Measurements from ENCODE around the gene ZNF367. TPM values are rescaled to one million over a fixed set of nuclear protein-coding genes. Genes with fewer than 3 reads are reported as not detected.

ZNF367 gene
- total and polyA plus RNA-seq, 2 donors (not counting 3 experiments of a cell fraction or from before 2014, with no cell fraction given): 1.7 to 10.0 TPM

GRCh38 chr9:96442491-96442890, 24.3 kb upstream of the ZNF367 start:
- H3K9ac ChIP-seq (replicated peaks; ENCODE audit: extremely low read depth, insufficient read depth, low read length): no peak overlapping the region
- ChIA-PET CTCF (interaction anchor here (0.6 to 1.9 kb wide), 13 partner anchors 8 to 224 kb away, joined by 3 to 12 read pairs (median 3); partner anchors contain the start of gene HABP4), POLR2A (interaction anchor here (0.6 kb wide), 1 partner anchor 18 kb away, joined by 4 read pairs; no protein-coding TSS in a partner anchor)
- dilution Hi-C loops (cut with MboI; ENCODE audit: extremely low pct_ligation_motif_present, low sequenced_read_pairs) (no loop called here), intact Hi-C loops (cut with micrococcal nuclease) (loop anchor here (2.0 kb wide), 1 partner anchor 224 kb away; no protein-coding TSS in a partner anchor)
- no peaks in the 10 kb centered on the region for H3K36me3 ChIP-seq (ENCODE audit: control insufficient read depth in 2 of 2, extremely low read depth in 1 of 2, insufficient read depth in 2 of 2, low read length in 2 of 2)
- BruUV-seq (replicated peaks): no TSS peak
- no peak overlapping the region for H3K27ac ChIP-seq (ENCODE audit: insufficient read depth, low read depth, low read length)
- peaks cover 0 to 2% of the 10 kb centered on the region in 2 experiments for H3K27me3 ChIP-seq (ENCODE audit: control insufficient read depth in 2 of 2, insufficient read depth in 2 of 2, low read length in 2 of 2)
- FAIRE-seq: no peak
- no peaks in the 10 kb centered on the region for H3K4me1 ChIP-seq (ENCODE audit: control insufficient read depth, extremely low read depth, insufficient read depth, low read length)
- H3K4me2 ChIP-seq (ENCODE audit: insufficient read depth, low read length): no peak overlapping the region
- H2AFZ ChIP-seq (ENCODE audit: low read depth, low read length): no peak overlapping the region
- no peaks in the 10 kb centered on the region for H3K9me3 ChIP-seq (replicated peaks; ENCODE audit: control insufficient read depth, insufficient read depth, low read length)
- H3K9me1 ChIP-seq (replicated peaks; ENCODE audit: control insufficient read depth, extremely low read depth, insufficient read depth, low read length): no peaks in the 10 kb centered on the region
- H4K20me1 ChIP-seq (replicated peaks; ENCODE audit: control insufficient read depth, extremely low read depth, insufficient read depth, low read length): no peaks in the 10 kb centered on the region
- TF ChIP-seq EZH2 (IDR thresholded peaks at IDR 0.05; ENCODE audit: borderline replicate concordance, low read depth, low read length, severe bottlenecking) (no peak), POLR2AphosphoS5 (IDR thresholded peaks at IDR 0.05; ENCODE audit: insufficient read depth, low read depth, low read length) (no peak), FOS (IDR thresholded peaks at IDR 0.05; ENCODE audit: borderline replicate concordance, insufficient read depth, low read length) (no peak), POLR2A (IDR thresholded peaks at IDR 0.05; ENCODE audit: low read depth, low read length) (no peak), GATA2 (IDR thresholded peaks at IDR 0.05; ENCODE audit: insufficient read depth, insufficient read length, low read depth, low read length) (no peak), JUN (IDR thresholded peaks at IDR 0.05; ENCODE audit: borderline replicate concordance, insufficient read depth, insufficient read length, low read depth) (no peak), CTCF (IDR thresholded peaks at IDR 0.05; ENCODE audit: extremely low read depth in 1 of 2, insufficient read depth in 1 of 2, low read depth in 1 of 2, low read length in 2 of 2) (no peak), MYC (IDR thresholded peaks at IDR 0.05; ENCODE audit: low read depth, low read length) (no peak)
- TF ChIP-seq, protein P1, sequence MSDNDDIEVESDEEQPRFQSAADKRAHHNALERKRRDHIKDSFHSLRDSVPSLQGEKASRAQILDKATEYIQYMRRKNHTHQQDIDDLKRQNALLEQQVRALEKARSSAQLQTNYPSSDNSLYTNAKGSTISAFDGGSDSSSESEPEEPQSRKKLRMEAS (IDR thresholded peaks at IDR 0.05; ENCODE audit: insufficient read depth, insufficient read length): no peak
- H3K4me3 ChIP-seq (replicated peaks in 1 of 3; ENCODE audit: insufficient read depth in 1 of 3, low read depth in 1 of 3, low read length in 3 of 3): no peak overlapping the region
- DNase-seq (ENCODE audit: low read depth, low spot score): no peak
- H3K79me2 ChIP-seq (ENCODE audit: control insufficient read depth, insufficient read depth, low read length): no peaks in the 10 kb centered on the region

All from endothelial cell of umbilical vein (primary cell).